ENCODE results near the gene SP5.
"Not testable (repeated sequence)": the region's sequence is repeated elsewhere in the genome, so short reads cannot be mapped to it uniquely, and the experiment has no call there.

The SP5 gene

GRCh38 chr2:170715062-170715931, at the start of gene SP5:
Gene SP5, plus strand, starts transcription at chr2:170715337. Its CDS starts 176 bp downstream, at chr2:170715513.
- peak in 3 of 56 donors; percentile 5 to 22 (median 12) for DNase-seq

- DNase-seq: no peak
These were observed 49.4 kb upstream of the SP5 start for GRCh38 chr2:170665743-170666142.

GRCh38 chr2:170669909-170670308, 45.2 kb upstream of the SP5 start:
- DNase-seq: no peak

GRCh38 chr2:170670651-170671050, 44.5 kb upstream of the SP5 start:
- DNase-seq: no peak

- no peak for DNase-seq
These were observed 44.1 kb upstream of the SP5 start for GRCh38 chr2:170671079-170671478.

GRCh38 chr2:170674282-170674681, 40.9 kb upstream of the SP5 start:
- DNase-seq: not testable (repeated sequence)

GRCh38 chr2:170675701-170676100, 39.4 kb upstream of the SP5 start:
- DNase-seq: no peak

- no peak for DNase-seq
These were observed 35.5 kb upstream of the SP5 start for GRCh38 chr2:170679607-170680079.

- no peak for DNase-seq
These were observed 34.8 kb upstream of the SP5 start for GRCh38 chr2:170680172-170680941.

- no peak for DNase-seq
These were observed 33.8 kb upstream of the SP5 start for GRCh38 chr2:170681311-170681710.

- DNase-seq: no peak
These were observed 29.5 kb upstream of the SP5 start for GRCh38 chr2:170685591-170685990.

GRCh38 chr2:170689481-170689880, 25.7 kb upstream of the SP5 start:
- DNase-seq: no peak

- DNase-seq: no peak
These were observed 24.5 kb upstream of the SP5 start for GRCh38 chr2:170690640-170691039.

- DNase-seq: no peak
These were observed 20.8 kb upstream of the SP5 start for GRCh38 chr2:170694316-170694715.

GRCh38 chr2:170695521-170696410, 19.4 kb upstream of the SP5 start:
- no peak for DNase-seq

- DNase-seq: no peak
These were observed 18.2 kb upstream of the SP5 start for GRCh38 chr2:170696948-170697347.

- no peak for DNase-seq
These were observed 14.1 kb upstream of the SP5 start for GRCh38 chr2:170701011-170701410.

- DNase-seq: no peak
These were observed 11.2 kb upstream of the SP5 start for GRCh38 chr2:170703776-170704476.

- DNase-seq: no peak
These were observed 7.0 kb upstream of the SP5 start for GRCh38 chr2:170707821-170708795.

GRCh38 chr2:170710609-170710979, 4.5 kb upstream of the SP5 start:
- no peak for DNase-seq

Data from nucleus accumbens (tissue), 56 donors.